C4-2B (cell line): ENCODE measurements around the gene TNFRSF13B.

Experiments
- H3K27ac ChIP-seq: fragments of 450-650 bp; 2 replicates; pipeline ENCODE4 v1.5.1; 2017
- CTCF ChIP-seq: fragments of 450-650 bp; conservative IDR thresholded peaks from 2 replicates; pipeline ENCODE4 v1.5.1; 2017; ENCODE audit warnings: mild to moderate bottlenecking
- ZFX ChIP-seq: fragments of 450-650 bp; IDR thresholded peaks from 2 replicates; pipeline ENCODE4 v1.6.1; 2017

TNFRSF13B gene

DNA sequence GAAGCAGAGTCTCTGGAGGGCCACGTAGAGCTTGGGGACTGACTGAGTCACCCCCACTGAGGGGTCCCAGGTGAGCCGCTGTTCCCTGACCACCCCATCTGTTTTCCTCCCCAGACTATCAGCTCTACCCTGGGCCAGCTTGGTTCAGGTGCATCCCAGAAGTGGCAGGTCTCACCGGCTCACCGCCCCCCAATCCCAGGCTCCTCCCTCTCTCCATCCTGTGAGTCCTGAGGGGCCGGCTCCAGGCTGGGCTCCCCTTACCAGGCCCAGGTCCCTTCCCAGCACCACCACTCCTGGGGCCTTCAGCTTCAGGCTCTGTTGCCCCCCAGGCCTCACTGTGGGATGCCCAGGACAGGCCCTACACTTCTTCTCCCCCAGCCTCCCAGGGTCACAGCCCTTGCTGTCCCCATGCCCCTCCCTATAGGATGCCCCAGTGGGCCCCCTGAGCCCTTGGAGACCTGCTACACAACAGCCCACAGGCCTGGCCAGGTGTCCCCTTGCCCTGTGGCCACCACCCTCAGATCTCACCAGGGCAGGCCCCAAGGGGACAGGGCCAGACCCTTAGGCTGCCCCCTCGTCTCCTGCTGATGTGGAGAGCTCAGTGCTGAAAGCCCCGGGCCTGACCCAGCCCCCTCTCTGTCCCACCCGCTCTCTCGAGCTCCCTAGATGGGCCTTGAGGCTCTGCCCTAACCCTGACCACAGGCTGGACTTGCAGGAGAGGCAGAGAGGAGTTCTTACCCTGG lies 40.4 kb downstream of the TNFRSF13B start:
- H3K27ac ChIP-seq: no peak overlapping the region
- TF ChIP-seq CTCF (no peak), ZFX (no peak)

DNA sequence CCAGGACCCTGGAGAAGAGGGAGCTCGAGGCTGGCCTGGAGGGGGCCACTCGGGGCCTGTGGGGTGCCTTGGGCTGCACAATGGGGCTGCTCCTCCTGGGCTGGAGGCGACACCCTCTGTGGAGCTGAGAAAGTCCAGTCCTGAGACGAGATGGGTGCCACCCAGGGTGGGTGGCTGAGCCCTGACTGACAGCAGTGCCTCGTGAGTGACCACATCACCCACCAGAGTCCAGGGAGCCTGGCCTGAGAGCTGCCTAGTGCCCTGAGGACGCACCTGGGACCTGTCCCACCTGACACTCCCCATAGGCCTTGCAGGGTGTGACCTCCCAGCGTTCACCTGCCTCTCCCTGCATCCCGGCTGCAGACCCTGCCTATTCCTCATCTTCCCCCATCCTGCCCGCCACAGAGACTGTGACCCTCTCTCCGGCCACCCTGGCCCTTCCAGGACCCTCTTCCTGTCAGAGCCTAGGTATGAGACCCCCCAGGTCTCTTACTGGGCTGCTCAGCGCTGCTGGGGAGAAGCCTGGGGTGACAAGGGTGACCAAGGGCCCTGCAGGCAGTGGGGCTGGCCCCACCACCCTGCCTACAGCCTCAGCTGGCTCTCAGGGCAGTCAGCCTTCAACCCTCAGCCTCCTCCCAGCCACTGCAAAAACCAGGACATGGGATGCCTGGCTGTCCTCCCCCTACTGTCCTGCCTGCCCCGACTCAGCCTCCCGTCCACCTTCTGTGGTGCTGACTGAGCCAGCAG lies 41.2 kb downstream of the TNFRSF13B start:
- TF ChIP-seq ZFX (no peak), CTCF (no peak)
- H3K27ac ChIP-seq: no peak overlapping the region

GRCh38 chr17:16929757-16930520 lies 42.0 kb downstream of the TNFRSF13B start:
- no peak for TF ChIP-seq ZFX
- TF ChIP-seq CTCF: no peak
- H3K27ac ChIP-seq: no peak overlapping the region

DNA sequence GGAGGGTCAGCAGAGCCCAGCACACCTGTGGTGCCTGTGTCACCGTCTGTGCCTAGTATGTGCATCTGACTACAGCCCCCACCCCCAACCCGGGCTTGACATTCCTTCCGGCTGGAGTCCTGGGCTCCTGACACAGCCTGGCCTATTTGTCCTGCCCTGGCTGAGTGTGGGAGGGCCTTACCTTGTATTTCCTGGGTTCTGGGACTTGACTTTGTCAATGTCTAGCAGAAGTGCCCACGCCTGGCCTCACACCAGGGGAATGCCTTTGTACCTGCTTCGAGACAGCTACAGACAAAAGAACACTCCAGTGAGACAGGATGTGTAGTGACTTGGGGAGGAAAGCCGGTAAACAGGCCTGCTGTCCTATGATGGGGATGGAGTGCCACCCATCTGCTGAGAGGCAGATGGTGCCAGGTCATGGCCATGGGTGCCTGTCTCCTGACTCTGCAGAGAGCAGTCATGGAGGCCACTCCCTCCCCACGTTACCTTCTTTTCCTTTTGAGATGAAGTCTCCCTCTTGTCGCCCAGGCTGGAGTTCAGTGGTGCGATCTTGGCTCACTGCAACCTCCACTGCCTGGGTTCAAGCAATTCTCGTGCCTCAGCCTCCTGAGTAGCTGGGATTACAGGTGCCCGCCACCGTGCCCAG lies 42.8 kb downstream of the TNFRSF13B start:
- no peak overlapping the region for H3K27ac ChIP-seq
- TF ChIP-seq ZFX: no peak
- no peak for TF ChIP-seq CTCF

GRCh38 chr17:16928406-16929034 lies 43.4 kb downstream of the TNFRSF13B start:
- TF ChIP-seq CTCF (no peak), ZFX (no peak)
- H3K27ac ChIP-seq: no peak overlapping the region

DNA sequence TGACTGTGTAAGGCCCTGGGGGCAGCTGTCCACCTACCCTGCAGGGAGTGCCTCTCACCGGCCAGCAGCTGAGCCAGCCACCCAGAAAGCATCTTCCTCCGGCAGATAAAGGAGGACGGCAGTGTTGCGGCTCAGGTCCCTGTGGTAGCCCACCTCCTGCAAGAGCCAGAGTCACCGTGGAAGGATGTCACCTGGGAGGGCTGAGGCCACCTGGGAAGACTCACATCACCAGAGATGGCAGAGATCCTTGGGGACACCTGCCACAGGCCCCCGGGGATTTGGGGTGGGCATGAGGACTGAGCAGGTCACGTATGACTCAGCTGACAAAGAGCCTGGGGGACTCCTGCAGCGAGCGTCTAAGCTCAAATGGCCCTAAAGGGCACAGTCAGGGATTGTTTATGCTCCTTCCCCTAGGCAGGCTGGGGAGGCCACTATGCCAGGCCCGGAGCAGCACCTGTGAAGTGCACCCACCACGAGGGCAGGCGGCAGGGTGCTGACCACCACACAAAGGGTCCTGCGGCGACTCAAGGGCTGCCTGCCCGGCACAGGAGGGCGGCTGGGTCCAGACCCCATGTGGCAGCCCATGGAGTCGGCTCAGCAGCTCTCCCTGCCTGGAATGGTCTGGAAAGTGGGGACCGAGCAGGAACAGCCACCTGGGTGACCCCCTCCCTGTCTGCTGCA lies 44.1 kb downstream of the TNFRSF13B start:
- TF ChIP-seq CTCF (no peak), ZFX (no peak)

More for the DNA sequence above, 44.1 kb downstream of the TNFRSF13B start:
- H3K27ac ChIP-seq: no peak overlapping the region
